HepG2 (cell line): ENCODE data around the gene CYP26B1.

Experiments used
- ATF3 ChIP-seq: sonication (generic); formaldehyde crosslinking; IDR thresholded peaks from 2 replicates; pipeline ENCODE4 v1.4.0; 2020; ENCODE audit warnings: missing genetic modification reagents
- BRD4 ChIP-seq: sonication (generic); formaldehyde crosslinking; IDR thresholded peaks from 2 replicates; pipeline ENCODE4 v1.4.0; 2020; ENCODE audit warnings: missing genetic modification reagents
- CREB1 ChIP-seq, 2 experiments: fragments of 450-650 bp in 1 of 2; IDR thresholded peaks; 2 replicates each; pipeline ENCODE4 v1.6.1; 2016 to 2017; ENCODE audit warnings: control low read depth in 1 of 2, mild to moderate bottlenecking in 1 of 2, missing compliant biosample characterization in 1 of 2, missing genetic modification characterization in 1 of 2
- CTCF ChIP-seq: sonication (generic); formaldehyde crosslinking; IDR thresholded peaks from 2 replicates; pipeline ENCODE4 v1.5.0; 2020; ENCODE audit warnings: mild to moderate bottlenecking, missing genetic modification reagents, moderate library complexity
- POLR2AphosphoS5 ChIP-seq: IDR thresholded peaks from 2 replicates; pipeline ENCODE4 v1.6.1; 2012; ENCODE audit warnings: low read depth, low read length
- SP1 ChIP-seq, 2 experiments: fragments of 450-650 bp in 1 of 2; sonication (generic) in 1 of 2; formaldehyde crosslinking in 1 of 2; IDR thresholded peaks; 2 replicates each; pipeline versions ENCODE4 v1.4.0 to v1.6.1; 2016 to 2020; ENCODE audit warnings: missing genetic modification reagents in 1 of 2
- TCF7 ChIP-seq: sonication (generic); IDR thresholded peaks from 2 replicates; pipeline ENCODE4 v1.6.1; 2016; ENCODE audit warnings: antibody characterized with exemption, low read depth
- ZBTB33 ChIP-seq: sonication (generic); formaldehyde crosslinking; IDR thresholded peaks from 2 replicates; pipeline ENCODE4 v1.4.0; 2020; ENCODE audit warnings: missing genetic modification reagents
- ZNF33B ChIP-seq: sonication (generic); formaldehyde crosslinking; IDR thresholded peaks from 2 replicates; pipeline ENCODE4 v1.5.1; 2020; ENCODE audit warnings: mild to moderate bottlenecking, missing genetic modification reagents

- TF ChIP-seq SP1 (IDR thresholded peaks at IDR 0.05) (no peak), SP1 (CRISPR knock-in tag; IDR thresholded peaks at IDR 0.05) (no peak), CTCF (no peak), TCF7 (no peak), POLR2AphosphoS5 (no peak), CREB1 (IDR thresholded peaks at IDR 0.05) (no peak), CREB1 (CRISPR knock-in tag; IDR thresholded peaks at IDR 0.05) (no peak), ZBTB33 (CRISPR knock-in tag) (no peak), ZNF33B (no peak), BRD4 (no peak), ATF3 (CRISPR knock-in tag) (no peak)
Measured at GRCh38 chr2:72147303-72147971, at the start of gene CYP26B1.
